Ramos (cell line): ENCODE results near the gene CENPU.
"Not testable (repeated sequence)": the region's sequence is repeated elsewhere in the genome, so short reads cannot be mapped to it uniquely, and the experiment has no call there.

Experiments
- in situ Hi-C: fragments of 300-500 bp; cut with MboI; formaldehyde crosslinking; loops from one replicate; pipeline ENCODE4 v1.14.3; 2022; ENCODE audit warnings: low sequenced_read_pairs; ENCODE audit not compliant: unreplicated experiment

CENPU gene

GRCh38 chr4:184752496-184753275 is 18.8 kb upstream of the CENPU start:
- in situ Hi-C loops = no loop called here

DNA sequence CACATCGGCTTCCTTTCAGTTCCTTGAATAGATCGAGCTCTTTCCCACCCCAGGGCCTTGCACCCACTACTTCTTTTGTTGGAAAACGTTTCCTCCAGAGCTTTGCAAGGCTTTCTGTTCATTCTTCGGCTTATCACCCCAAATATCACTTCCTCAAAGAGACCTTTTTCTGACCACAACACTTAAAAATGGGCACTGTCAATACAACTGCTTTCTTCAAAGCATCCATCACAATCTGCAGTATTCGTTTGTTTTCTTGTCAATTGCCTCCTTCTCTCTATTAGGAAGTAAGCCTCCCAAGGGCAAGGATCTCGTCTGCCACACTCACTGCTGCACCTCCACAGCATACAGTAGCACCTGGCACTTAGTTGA is 17.7 kb upstream of the CENPU start:
- in situ Hi-C loops = no loop called here

DNA sequence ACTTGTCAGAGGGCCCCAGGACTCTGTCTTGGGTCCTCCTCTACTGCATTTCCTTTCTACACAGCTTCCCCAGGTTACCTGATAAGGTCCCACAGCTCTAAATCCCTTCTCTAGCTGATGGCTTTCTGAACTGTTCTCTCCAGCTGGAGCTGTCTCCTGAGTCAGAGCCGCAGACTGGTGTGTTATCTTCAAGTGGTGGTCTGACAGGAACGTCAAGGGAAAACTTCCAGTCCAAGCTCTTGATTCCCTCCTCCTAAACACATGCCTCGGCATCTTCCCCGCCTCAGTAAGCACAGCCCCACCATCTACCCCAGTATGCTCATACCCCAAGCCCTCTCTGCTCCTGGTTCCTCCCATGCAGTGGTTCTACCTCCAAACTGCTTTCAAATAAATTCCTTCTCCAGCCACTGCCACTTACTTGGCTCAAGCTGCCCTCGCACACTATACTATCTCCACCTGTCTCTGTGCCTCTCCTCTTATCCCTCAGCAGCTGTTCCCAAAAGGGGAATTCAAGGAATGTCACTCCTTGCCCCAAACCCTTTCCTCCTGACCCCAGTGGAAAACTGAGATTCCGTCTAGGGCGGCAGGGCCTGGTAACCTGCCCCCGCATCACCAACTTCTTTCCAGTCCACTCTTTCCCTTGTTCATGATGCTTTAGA is 17.2 kb upstream of the CENPU start:
- in situ Hi-C loops = no loop called here

DNA sequence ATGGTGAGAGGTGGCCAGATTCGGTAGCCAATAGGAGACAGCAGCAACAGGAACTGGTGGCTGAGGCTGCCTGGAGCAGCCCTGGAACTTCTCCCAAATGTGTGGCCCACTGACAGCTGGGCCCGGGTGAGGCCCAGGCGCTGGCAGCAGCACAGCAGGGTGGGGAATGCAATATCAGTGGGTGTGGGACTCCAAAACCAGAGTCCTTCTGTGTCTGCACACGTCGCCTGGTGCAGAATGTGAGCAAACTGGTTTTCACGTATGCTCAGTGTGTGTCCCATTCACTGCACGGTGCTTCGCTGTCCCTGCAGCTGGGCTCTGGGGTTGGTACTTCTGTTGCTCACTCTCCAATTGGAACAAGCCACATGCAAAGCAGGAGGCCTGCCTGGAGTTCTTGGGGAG is 14.4 kb upstream of the CENPU start:
- in situ Hi-C loops = loop anchor here (10.0 kb wide), 1 partner anchor 237 kb away; no protein-coding TSS in a partner anchor

DNA sequence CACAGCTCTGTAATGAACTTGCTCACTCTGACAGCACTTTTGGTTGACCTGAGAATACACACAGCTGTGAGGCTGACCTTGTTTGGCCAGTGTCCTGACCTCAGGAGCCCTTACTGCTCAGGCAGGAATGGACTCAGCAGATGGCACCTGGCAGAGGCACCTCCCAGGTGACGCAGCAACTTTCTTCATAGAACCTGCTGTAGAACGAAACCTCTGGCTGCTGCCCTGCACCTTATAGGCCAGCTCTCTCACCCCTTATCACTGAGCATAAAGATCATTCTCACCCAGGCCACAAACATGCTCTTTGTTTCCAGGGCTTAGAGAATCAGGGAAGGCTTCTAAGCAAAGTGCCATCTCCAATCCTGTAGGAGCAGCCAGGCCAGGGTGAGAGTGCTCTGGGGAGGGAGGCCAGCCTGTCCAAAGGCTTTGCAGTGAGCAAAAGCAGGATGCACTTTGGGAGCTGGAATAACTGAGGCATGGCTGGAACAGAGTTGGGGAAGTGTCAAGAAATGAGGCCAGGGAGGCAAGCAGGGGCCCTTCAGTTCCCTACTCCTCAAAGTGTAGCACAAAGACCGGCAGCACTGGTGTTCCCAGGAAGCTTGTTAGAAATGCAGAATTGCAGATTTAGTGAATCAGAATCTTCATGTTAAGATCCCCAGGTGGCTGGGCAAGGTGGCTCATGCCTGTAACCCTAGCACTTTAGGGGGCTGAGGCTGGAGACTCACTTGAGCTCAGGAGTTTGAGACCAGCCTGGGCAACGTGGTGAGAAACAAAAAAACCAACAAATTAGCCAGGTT is 13.3 kb upstream of the CENPU start:
- in situ Hi-C loops = loop anchor here (10.0 kb wide), 1 partner anchor 238 kb away; no protein-coding TSS in a partner anchor

DNA sequence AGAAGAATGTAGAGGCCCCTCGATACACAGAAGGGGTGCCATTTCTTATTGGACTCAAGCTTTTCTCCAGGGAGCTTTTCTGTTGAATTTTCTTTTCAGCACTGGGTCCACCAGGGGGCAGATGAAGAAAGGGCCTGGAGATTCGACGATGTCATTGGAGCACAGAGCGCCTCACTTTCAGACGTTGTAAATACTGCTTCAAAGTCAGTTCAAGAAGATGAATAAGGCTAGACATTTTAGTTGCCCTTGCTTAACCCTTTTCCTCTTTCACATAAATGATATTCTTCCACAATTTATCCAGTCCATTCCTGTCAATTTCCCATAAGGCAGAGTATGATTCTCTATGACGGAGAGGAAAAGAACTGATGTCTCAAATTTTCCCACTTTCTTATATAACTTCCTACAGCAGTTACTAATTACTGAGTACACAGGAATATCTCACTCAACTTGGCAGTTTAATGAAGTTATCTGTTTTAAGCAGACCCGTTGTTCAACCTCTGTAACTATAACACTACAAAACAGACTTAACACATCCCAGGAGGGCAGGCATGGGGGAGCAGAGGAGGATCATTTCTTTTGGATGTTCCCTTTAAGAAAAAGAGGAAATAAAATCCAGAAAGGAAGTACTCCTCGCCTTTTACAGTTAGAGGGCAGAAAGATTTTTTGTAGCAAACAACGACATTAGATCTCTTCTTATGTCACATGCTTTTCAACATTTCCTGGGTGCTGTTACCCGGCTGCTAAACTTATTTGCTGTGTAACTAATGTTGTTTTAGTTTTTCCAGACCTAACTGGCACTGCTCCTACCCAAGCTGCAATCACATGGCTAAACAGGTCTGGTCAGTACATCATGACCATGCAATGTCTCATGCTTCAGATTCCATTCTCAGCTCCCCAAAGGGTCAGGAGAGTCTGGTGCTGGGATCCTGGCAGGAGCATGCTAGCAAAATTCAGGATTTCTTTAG is 12.2 kb upstream of the CENPU start:
- in situ Hi-C loops = loop anchor here (10.0 kb wide), 1 partner anchor 239 kb away; no protein-coding TSS in a partner anchor

DNA sequence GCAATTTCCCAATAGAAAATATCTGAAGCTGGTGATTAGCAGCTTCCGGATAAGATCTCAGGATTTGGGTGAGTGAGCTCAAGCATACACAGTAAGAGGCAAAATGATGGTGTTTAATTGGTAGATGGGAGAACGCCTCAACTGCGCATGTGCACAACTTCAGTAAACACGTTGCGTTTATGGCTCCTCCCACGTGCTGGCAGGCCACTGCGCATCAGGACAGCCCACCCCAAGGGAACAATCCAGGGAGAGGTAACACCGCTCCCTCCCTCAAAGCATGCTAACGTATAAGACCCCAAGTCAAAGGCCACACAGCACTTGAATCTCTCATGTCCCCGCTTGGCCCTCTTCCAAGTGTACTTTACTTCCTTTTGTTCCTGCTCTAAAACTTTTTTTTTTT is 10.3 kb upstream of the CENPU start:
- in situ Hi-C loops = loop anchor here (10.0 kb wide), 1 partner anchor 241 kb away; no protein-coding TSS in a partner anchor

GRCh38 chr4:184743650-184744049 is 9.8 kb upstream of the CENPU start:
- in situ Hi-C loops = loop anchor here (10.0 kb wide), 1 partner anchor 241 kb away; no protein-coding TSS in a partner anchor

DNA sequence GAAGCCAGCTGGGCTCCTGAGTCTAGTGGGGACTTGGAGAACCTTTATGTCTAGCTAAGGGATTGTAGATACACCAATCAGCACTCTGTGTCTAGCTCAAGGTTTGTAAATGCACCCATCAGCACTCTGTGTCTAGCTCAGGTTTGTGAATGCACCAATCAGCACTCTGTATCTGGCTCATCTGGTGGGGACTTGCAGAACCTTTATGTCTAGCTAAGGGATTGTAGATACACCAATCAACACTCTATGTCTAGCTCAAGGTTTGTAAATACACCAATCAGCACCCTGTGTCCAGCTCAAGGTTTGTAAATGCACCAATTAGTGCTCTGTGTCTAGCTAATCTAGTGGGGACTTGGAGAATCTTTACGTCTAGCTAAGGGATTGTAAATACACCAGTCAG is 7.8 kb upstream of the CENPU start:
- in situ Hi-C loops = loop anchor here (10.0 kb wide), 1 partner anchor 243 kb away; no protein-coding TSS in a partner anchor

- in situ Hi-C loops = loop anchor here (10.0 kb wide), 1 partner anchor 244 kb away; no protein-coding TSS in a partner anchor
Measured at GRCh38 chr4:184740980-184741391, 7.1 kb upstream of the CENPU start.

DNA sequence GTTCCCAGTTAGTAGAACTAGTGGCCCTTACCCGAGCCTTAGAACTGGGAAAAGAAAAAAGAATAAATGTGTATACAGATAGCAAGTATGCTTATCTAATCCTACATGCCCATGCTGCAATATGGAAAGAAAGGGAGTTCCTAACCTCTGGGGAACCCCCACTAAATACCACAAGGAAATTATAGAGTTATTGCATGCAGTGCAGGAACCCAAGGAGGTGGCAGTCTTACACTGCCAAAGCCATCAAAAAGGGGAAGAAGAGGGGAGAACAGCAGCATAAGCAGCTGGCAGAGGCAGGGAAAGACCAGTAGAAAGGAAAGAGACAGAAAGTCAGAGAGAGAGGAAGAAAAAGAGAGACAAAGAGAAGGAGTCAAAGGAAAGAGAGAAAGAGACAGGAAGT is 5.7 kb upstream of the CENPU start:
- in situ Hi-C loops = not testable (repeated sequence)

DNA sequence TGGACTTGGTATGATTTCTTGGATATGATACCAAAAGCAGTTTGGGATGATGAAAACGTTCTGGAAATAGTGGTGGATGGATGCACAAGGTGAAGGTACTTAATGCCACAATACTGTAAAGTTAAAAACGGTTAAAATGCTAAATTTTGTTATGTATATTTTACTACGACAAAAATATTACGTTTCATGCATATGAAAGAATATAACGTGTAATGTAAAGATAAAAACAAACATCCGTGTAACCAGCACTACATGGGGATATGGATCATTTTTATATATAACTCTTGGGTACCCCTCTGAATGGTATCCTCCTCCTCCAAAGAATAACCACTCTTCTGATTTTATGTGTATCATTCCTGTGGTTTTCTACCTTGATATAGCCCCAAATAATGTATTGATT is 862 bp upstream of the CENPU start:
- in situ Hi-C loops = no loop called here

- in situ Hi-C loops = no loop called here
Measured at GRCh38 chr4:184732126-184732525, 1.8 kb downstream of the CENPU start.

DNA sequence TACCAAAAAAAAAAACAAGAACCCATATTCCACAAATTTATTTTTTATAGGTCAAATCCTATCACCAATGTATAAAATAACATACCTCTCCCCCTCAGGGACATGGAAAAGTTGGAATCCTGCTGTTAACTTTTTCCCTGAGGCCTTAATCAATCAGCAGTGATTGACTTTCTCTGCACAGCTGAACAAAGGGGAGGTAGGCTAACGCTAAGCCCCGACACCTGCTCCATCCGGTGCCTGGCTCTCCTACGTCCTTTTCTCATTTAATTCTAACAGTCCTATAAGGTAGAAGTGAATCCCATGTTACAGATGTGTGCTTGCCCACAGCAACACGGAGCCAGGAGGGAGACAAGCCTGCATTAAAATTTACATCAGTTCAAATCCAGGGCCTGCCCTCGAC is 2.8 kb downstream of the CENPU start:
- in situ Hi-C loops = no loop called here

DNA sequence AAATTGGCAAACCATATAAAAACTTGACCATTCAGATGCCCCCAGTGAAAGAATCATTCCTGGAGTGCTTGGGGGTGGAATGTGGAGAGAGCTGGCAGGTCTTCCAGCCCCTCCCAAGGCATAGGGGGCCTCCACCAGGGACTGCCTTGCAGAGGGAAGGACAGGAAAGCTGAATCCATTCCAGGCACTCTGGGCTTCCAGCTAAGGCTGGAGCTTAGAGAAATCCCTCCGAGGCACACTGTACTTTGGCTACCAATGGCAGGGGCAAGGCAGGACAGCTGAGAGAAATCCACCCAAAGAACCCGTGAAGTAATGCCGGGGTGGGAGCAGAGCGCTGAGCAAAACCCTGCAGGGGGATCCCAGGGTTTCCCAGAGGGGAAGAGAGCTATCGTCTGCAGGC is 4.0 kb downstream of the CENPU start:
- in situ Hi-C loops = no loop called here

DNA sequence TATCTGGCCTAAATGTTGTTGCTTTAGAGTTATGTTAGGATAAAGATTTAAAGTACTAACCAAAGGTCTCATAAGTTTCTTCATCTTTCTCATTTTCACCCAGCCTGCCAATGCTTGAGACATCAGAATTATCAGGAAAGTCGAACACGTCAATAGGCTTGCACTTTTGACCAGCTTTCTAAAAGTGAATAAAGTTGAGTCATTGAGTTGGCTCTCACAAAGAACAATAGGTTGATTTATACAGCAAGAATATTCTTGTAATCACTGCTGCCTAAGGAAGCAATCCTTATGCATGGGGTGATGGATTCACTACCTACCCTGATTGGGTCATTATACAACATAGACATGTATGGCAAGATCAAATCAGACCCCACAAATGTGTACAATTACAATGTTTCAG is 5.0 kb downstream of the CENPU start:
- in situ Hi-C loops = no loop called here

- in situ Hi-C loops = no loop called here
Measured at GRCh38 chr4:184727430-184727829, 6.5 kb downstream of the CENPU start.

GRCh38 chr4:184722798-184723197 is 11.1 kb downstream of the CENPU start:
- in situ Hi-C loops = loop anchor here (5.0 kb wide), 1 partner anchor 70 kb away; no protein-coding TSS in a partner anchor

- in situ Hi-C loops = loop anchor here (5.0 kb wide), 1 partner anchor 69 kb away; no protein-coding TSS in a partner anchor
Measured at GRCh38 chr4:184721254-184721653, 12.6 kb downstream of the CENPU start.
